Measurements from ENCODE around the gene JMJD1C. TPM values are rescaled to one million over a fixed set of nuclear protein-coding genes. Genes with fewer than 3 reads are reported as not detected.

Gene JMJD1C
- polyA plus RNA-seq, 1 donor, result 104 TPM

- WGBS (ENCODE audit: insufficient coverage, low lambda C conversion rate), result no CpG with 5 or more reads among the region's 2 CpGs
- Histone ChIP-seq H3K9me3 (ENCODE audit: control insufficient read depth, low read depth, low read length) (no peaks in the 10 kb centered on the region), H3K36me3 (ENCODE audit: control insufficient read depth, insufficient read depth, low read length) (peaks cover 62% of the 10 kb centered on the region), H3K4me3 (ENCODE audit: low read length) (no peak overlapping the region), H3K27me3 (ENCODE audit: control insufficient read depth, insufficient read depth, low read length) (no peaks in the 10 kb centered on the region), H3K4me1 (ENCODE audit: control insufficient read depth, insufficient read depth, low read length) (peaks cover 3% of the 10 kb centered on the region), H3K27ac (ENCODE audit: low read length) (no peak overlapping the region)
- no peak for DNase-seq
Measured at GRCh38 chr10:63208986-63209385, 256.8 kb downstream of the JMJD1C start.

- Histone ChIP-seq H3K27me3 (ENCODE audit: control insufficient read depth, insufficient read depth, low read length) (no peaks in the 10 kb centered on the region), H3K4me3 (ENCODE audit: low read length) (no peak overlapping the region), H3K4me1 (ENCODE audit: control insufficient read depth, insufficient read depth, low read length) (peaks cover 3% of the 10 kb centered on the region), H3K9me3 (ENCODE audit: control insufficient read depth, low read depth, low read length) (no peaks in the 10 kb centered on the region), H3K36me3 (ENCODE audit: control insufficient read depth, insufficient read depth, low read length) (peaks cover 54% of the 10 kb centered on the region), H3K27ac (ENCODE audit: low read length) (peak overlapping the region; percentile 2)
- peak in 1 of 2 donors; percentile 30 for DNase-seq
- 70% methylated on average over 2 of the region's 7 CpGs for WGBS (ENCODE audit: insufficient coverage, low lambda C conversion rate)
Measured at GRCh38 chr10:63206997-63207811, 258.6 kb downstream of the JMJD1C start.

- no peaks in the 10 kb centered on the region for H3K9me3 ChIP-seq (ENCODE audit: control insufficient read depth, low read depth, low read length)
- H3K27ac ChIP-seq (ENCODE audit: low read length), result no peak overlapping the region
- H3K4me3 ChIP-seq (ENCODE audit: low read length), result no peak overlapping the region
- H3K27me3 ChIP-seq (ENCODE audit: control insufficient read depth, insufficient read depth, low read length), result no peaks in the 10 kb centered on the region
- peaks cover 53% of the 10 kb centered on the region for H3K36me3 ChIP-seq (ENCODE audit: control insufficient read depth, insufficient read depth, low read length)
- DNase-seq, result no peak
- H3K4me1 ChIP-seq (ENCODE audit: control insufficient read depth, insufficient read depth, low read length), result peaks cover 3% of the 10 kb centered on the region
Measured at GRCh38 chr10:63206576-63206975, 259.2 kb downstream of the JMJD1C start.

- DNase-seq, result no peak
- H3K36me3 ChIP-seq (ENCODE audit: control insufficient read depth, insufficient read depth, low read length), result peaks cover 47% of the 10 kb centered on the region
- WGBS (ENCODE audit: insufficient coverage, low lambda C conversion rate), result 100% methylated on average over 1 of the region's 4 CpGs
- no peaks in the 10 kb centered on the region for H3K9me3 ChIP-seq (ENCODE audit: control insufficient read depth, low read depth, low read length)
- no peaks in the 10 kb centered on the region for H3K27me3 ChIP-seq (ENCODE audit: control insufficient read depth, insufficient read depth, low read length)
- H3K4me3 ChIP-seq (ENCODE audit: low read length), result no peak overlapping the region
- no peak overlapping the region for H3K27ac ChIP-seq (ENCODE audit: low read length)
- H3K4me1 ChIP-seq (ENCODE audit: control insufficient read depth, insufficient read depth, low read length), result peaks cover 3% of the 10 kb centered on the region
Measured at GRCh38 chr10:63205421-63205820, 260.4 kb downstream of the JMJD1C start.

- H3K27me3 ChIP-seq (ENCODE audit: control insufficient read depth, insufficient read depth, low read length), result no peaks in the 10 kb centered on the region
- peaks cover 48% of the 10 kb centered on the region for H3K36me3 ChIP-seq (ENCODE audit: control insufficient read depth, insufficient read depth, low read length)
- H3K27ac ChIP-seq (ENCODE audit: low read length), result no peak overlapping the region
- peaks cover 3% of the 10 kb centered on the region for H3K4me1 ChIP-seq (ENCODE audit: control insufficient read depth, insufficient read depth, low read length)
- 40% methylated on average over 1 of the region's 4 CpGs for WGBS (ENCODE audit: insufficient coverage, low lambda C conversion rate)
- DNase-seq, result peak in 1 of 2 donors; percentile 28
- H3K4me3 ChIP-seq (ENCODE audit: low read length), result no peak overlapping the region
- H3K9me3 ChIP-seq (ENCODE audit: control insufficient read depth, low read depth, low read length), result no peaks in the 10 kb centered on the region
Measured at GRCh38 chr10:63204667-63205391, 260.9 kb downstream of the JMJD1C start.

GRCh38 chr10:63201118-63201517 is 264.7 kb downstream of the JMJD1C start:
- DNase-seq, result no peak
- Histone ChIP-seq H3K4me3 (ENCODE audit: low read length) (no peak overlapping the region), H3K9me3 (ENCODE audit: control insufficient read depth, low read depth, low read length) (no peaks in the 10 kb centered on the region), H3K36me3 (ENCODE audit: control insufficient read depth, insufficient read depth, low read length) (peaks cover 38% of the 10 kb centered on the region), H3K4me1 (ENCODE audit: control insufficient read depth, insufficient read depth, low read length) (no peaks in the 10 kb centered on the region), H3K27me3 (ENCODE audit: control insufficient read depth, insufficient read depth, low read length) (no peaks in the 10 kb centered on the region), H3K27ac (ENCODE audit: low read length) (no peak overlapping the region)
- no CpG with 5 or more reads among the region's 1 CpG for WGBS (ENCODE audit: insufficient coverage, low lambda C conversion rate)

- Histone ChIP-seq H3K9me3 (ENCODE audit: control insufficient read depth, low read depth, low read length) (no peaks in the 10 kb centered on the region), H3K27me3 (ENCODE audit: control insufficient read depth, insufficient read depth, low read length) (no peaks in the 10 kb centered on the region), H3K36me3 (ENCODE audit: control insufficient read depth, insufficient read depth, low read length) (peaks cover 39% of the 10 kb centered on the region), H3K4me1 (ENCODE audit: control insufficient read depth, insufficient read depth, low read length) (no peaks in the 10 kb centered on the region), H3K27ac (ENCODE audit: low read length) (no peak overlapping the region), H3K4me3 (ENCODE audit: low read length) (no peak overlapping the region)
- WGBS (ENCODE audit: insufficient coverage, low lambda C conversion rate), result 50% methylated on average over 2 of the region's 6 CpGs
- no peak for DNase-seq
Measured at GRCh38 chr10:63200431-63200830, 265.3 kb downstream of the JMJD1C start.

GRCh38 chr10:63199716-63200115 is 266.1 kb downstream of the JMJD1C start:
- Histone ChIP-seq H3K4me3 (ENCODE audit: low read length) (no peak overlapping the region), H3K9me3 (ENCODE audit: control insufficient read depth, low read depth, low read length) (no peaks in the 10 kb centered on the region), H3K4me1 (ENCODE audit: control insufficient read depth, insufficient read depth, low read length) (no peaks in the 10 kb centered on the region), H3K36me3 (ENCODE audit: control insufficient read depth, insufficient read depth, low read length) (peaks cover 38% of the 10 kb centered on the region), H3K27me3 (ENCODE audit: control insufficient read depth, insufficient read depth, low read length) (no peaks in the 10 kb centered on the region), H3K27ac (ENCODE audit: low read length) (no peak overlapping the region)
- 86% methylated on average over 1 of the region's 2 CpGs for WGBS (ENCODE audit: insufficient coverage, low lambda C conversion rate)
- DNase-seq, result no peak

GRCh38 chr10:63197344-63198092 is 268.3 kb downstream of the JMJD1C start:
- Histone ChIP-seq H3K27me3 (ENCODE audit: control insufficient read depth, insufficient read depth, low read length) (no peaks in the 10 kb centered on the region), H3K36me3 (ENCODE audit: control insufficient read depth, insufficient read depth, low read length) (peaks cover 49% of the 10 kb centered on the region), H3K27ac (ENCODE audit: low read length) (no peak overlapping the region), H3K9me3 (ENCODE audit: control insufficient read depth, low read depth, low read length) (no peaks in the 10 kb centered on the region), H3K4me1 (ENCODE audit: control insufficient read depth, insufficient read depth, low read length) (no peaks in the 10 kb centered on the region), H3K4me3 (ENCODE audit: low read length) (no peak overlapping the region)
- no CpG with 5 or more reads among the region's 2 CpGs for WGBS (ENCODE audit: insufficient coverage, low lambda C conversion rate)
- DNase-seq, result peak in 1 of 2 donors; percentile 17

GRCh38 chr10:63192826-63193225 is 273.0 kb downstream of the JMJD1C start:
- no peak for DNase-seq
- Histone ChIP-seq H3K27ac (ENCODE audit: low read length) (no peak overlapping the region), H3K9me3 (ENCODE audit: control insufficient read depth, low read depth, low read length) (no peaks in the 10 kb centered on the region), H3K36me3 (ENCODE audit: control insufficient read depth, insufficient read depth, low read length) (peaks cover 67% of the 10 kb centered on the region), H3K27me3 (ENCODE audit: control insufficient read depth, insufficient read depth, low read length) (no peaks in the 10 kb centered on the region), H3K4me1 (ENCODE audit: control insufficient read depth, insufficient read depth, low read length) (no peaks in the 10 kb centered on the region), H3K4me3 (ENCODE audit: low read length) (no peak overlapping the region)
- no CpG with 5 or more reads among the region's 1 CpG for WGBS (ENCODE audit: insufficient coverage, low lambda C conversion rate)
